Motor neuron (in vitro differentiated cells): ENCODE data around the gene BMF. TPM values are rescaled to one million over a fixed set of nuclear protein-coding genes. Genes with fewer than 3 reads are reported as not detected.

Experiments used
- ATAC-seq, 8 experiments: fragments of 200-7000 bp; cut with Tn5 transposase; replicated peaks in 6 of 8; 2 replicates each; pipeline ENCODE4 v1.8.0; 2021; ENCODE audit warnings: mild to moderate bottlenecking in 8 of 8, moderate library complexity in 8 of 8
- H3K27ac ChIP-seq, 2 donors: fragments of 250-450 bp; sonication (Bioruptor Pico); 2 replicates each; pipeline ENCODE4 v1.9.0; 2021; ENCODE audit warnings: antibody characterized with exemption in 2 of 2, mild to moderate bottlenecking in 2 of 2, moderate library complexity in 1 of 2
- H3K4me1 ChIP-seq, 2 donors: fragments of 250-450 bp; sonication (Bioruptor Pico); replicated peaks in 1 of 2; 2 replicates each; pipeline ENCODE4 v1.6.1; 2021; ENCODE audit warnings: antibody characterized with exemption in 2 of 2, mild to moderate bottlenecking in 2 of 2, moderate library complexity in 1 of 2
- H3K4me3 ChIP-seq, 5 donors: fragments of 250-450 bp; sonication (Bioruptor Pico); 2 replicates each; pipeline ENCODE4 v1.9.0; 2021; ENCODE audit warnings: antibody characterized with exemption in 5 of 5, mild to moderate bottlenecking in 5 of 5, moderate library complexity in 4 of 5
- WGBS, 10 experiments: fragments of 450-650 bp; shearing (Covaris generic); methylation state at CpG; one replicate each; pipeline ENCODE4 v1.0.0; 2022; 5-methylcytosine and 5-hydroxymethylcytosine counted together
- in situ Hi-C, 9 experiments: fragments of 400-800 bp; cut with MboI; loops; one replicate each; pipeline ENCODE4 v1.15.0; 2021; ENCODE audit warnings: low sequenced_read_pairs in 9 of 9, low pct_unique_long_range_greater_than_20kb in 2 of 9; ENCODE audit not compliant: unreplicated experiment in 9 of 9
- total RNA-seq, 8 experiments: library from RNA; unstranded; fragments of 300-600 nt; gene quantifications; 2 replicates each; pipeline versions ENCODE4 v1.2.3 to v1.2.4, GENCODE V29; 2022

The BMF gene
- total RNA-seq, 8 experiments from 2014 or later, result 2.0 to 32.7 (median 10.7) TPM

DNA sequence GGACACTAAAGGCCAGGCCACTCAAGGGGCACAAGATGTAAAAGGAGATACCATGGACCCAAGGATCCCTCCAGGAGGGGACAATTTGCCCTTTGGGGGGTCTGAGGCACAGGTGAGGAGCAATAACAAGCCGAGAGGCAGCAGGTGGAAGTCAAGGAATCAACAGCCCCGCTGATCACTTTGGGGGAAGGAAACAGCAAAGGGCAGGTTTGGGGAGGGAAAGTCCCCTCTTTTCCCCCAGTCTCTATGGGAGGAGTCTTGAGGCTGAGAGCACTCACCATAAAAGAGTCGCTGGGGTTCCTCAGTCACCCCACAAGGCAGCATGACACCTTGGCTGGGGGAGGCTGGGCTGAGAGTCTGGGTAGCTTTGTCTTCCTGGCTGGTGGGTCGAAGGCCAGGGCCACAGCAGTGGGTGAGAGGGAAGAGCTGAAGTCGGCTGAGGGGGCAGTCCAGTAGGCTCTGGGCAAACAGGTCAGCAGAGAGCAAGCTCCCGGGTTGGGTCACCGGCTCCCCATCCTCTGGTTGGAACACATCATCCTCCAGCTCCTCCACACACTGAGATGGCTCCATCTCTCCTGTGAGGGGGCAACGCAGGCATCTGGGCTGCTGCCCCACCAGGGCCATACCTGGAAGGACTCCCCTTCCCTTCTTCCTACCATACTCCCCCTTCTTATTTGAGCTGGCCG, 3.0 kb downstream of the BMF start:
- 40 to 100% (median 82%) methylated on average over 1 to 6 of the region's 9 CpGs; no CpG with 5 or more reads in 2 of the 10 experiments for WGBS, 10 experiments
- ATAC-seq, result no peak
- Histone ChIP-seq H3K27ac (peak overlapping the region in 1 of 2 donors; percentile 16), H3K4me1 (peaks cover 34 to 48% of the 10 kb centered on the region in 2 donors), H3K4me3 (no peak overlapping the region)
- in situ Hi-C loops, result no loop called here

DNA sequence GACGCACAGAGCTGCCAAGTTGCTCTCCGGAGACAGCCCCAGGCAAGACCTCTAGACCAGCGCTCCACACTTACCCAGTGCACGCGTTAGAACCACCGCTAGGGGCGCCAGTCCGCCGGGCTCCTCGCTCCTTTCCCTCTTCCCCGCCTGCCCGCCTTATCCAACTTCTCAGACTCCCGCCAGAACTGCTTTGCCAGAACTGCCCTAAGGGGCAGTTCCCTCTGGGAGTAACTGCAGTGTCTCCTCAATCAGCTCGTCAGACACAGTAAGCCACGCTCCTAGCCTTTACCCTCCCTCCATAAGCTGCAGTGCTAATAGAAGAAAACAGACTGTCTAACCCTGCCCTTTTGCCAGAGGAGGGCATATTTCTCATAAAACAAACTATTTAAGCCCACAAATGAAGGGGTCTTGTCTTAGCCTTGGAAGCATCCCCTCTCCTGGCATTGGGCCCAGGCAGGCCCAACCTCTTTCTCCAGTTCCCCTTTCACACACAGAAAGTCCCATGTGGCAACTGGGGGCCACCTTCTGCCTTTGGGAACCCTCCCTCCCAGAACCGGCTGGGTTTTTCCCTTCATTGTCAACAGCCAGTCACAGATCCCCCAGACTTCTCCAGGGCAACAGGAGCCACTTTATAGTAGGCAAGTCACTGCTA, 3.7 kb downstream of the BMF start:
- Histone ChIP-seq H3K27ac (peak overlapping the region in 1 of 2 donors; percentile 16), H3K4me3 (no peak overlapping the region), H3K4me1 (peaks cover 34 to 48% of the 10 kb centered on the region in 2 donors)
- WGBS, 10 experiments, result 0 to 28% (median 5%) methylated on average over 2 to 9 of the region's 16 CpGs; no CpG with 5 or more reads in 3 of the 10 experiments
- peak; percentile 26 to 55 (median 40) for ATAC-seq
- in situ Hi-C loops, result no loop called here

DNA sequence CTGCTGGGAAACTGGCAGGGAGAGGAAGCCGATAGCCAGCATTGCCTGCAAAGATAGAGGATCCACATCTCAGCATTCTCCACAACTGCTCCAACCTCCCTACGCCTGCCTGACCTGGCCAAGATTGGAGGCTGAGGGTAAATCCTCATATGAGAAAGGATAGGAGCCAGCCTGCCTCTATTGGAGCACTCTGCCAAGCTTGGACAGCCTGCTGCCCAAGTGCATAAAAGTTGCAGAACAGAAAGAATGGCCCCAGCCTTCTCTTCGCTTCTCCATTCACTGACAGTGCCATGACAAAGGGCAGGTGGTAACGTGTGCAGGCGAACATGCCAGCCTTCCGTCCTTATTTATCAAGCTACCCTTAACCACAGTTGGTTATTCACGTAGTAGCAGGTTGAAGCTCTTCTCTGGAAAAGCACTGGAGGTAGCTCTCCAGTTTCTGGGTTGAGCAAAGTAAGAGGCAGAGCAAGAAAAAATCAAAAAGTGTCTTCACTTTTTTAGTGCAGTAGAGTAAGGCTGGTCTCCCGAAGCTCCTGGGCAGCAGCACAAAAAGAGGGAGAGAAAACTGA, 4.3 kb downstream of the BMF start:
- peaks cover 37 to 51% of the 10 kb centered on the region in 2 donors for H3K4me1 ChIP-seq
- no peak for ATAC-seq
- H3K27ac ChIP-seq, result no peak overlapping the region
- in situ Hi-C loops, result no loop called here
- 43 to 100% (median 66%) methylated on average over 1 to 6 of the region's 8 CpGs; no CpG with 5 or more reads in 4 of the 10 experiments for WGBS, 10 experiments
- no peak overlapping the region for H3K4me3 ChIP-seq

DNA sequence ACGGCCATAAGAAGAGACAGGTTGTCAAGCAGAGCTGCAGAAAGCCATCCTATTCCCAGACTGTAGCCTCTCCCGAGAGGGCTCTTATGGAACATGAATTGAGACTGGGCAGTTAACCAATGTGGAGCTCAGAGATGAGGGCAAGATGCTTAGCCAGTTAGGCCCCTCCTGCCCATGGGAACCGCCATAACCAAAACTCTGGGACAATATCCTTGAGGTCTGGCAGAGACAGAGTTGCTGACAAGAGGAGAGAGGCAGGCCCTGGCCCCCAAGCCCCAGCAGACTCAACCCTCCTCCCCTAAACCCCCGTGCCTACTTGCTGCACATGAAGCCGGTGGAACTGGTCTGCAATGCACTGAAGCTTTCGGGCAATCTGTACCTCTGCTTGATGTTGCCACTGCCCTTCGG, 4.8 kb downstream of the BMF start:
- H3K4me1 ChIP-seq, result peaks cover 42 to 56% of the 10 kb centered on the region in 2 donors
- H3K27ac ChIP-seq, result no peak overlapping the region

DNA sequence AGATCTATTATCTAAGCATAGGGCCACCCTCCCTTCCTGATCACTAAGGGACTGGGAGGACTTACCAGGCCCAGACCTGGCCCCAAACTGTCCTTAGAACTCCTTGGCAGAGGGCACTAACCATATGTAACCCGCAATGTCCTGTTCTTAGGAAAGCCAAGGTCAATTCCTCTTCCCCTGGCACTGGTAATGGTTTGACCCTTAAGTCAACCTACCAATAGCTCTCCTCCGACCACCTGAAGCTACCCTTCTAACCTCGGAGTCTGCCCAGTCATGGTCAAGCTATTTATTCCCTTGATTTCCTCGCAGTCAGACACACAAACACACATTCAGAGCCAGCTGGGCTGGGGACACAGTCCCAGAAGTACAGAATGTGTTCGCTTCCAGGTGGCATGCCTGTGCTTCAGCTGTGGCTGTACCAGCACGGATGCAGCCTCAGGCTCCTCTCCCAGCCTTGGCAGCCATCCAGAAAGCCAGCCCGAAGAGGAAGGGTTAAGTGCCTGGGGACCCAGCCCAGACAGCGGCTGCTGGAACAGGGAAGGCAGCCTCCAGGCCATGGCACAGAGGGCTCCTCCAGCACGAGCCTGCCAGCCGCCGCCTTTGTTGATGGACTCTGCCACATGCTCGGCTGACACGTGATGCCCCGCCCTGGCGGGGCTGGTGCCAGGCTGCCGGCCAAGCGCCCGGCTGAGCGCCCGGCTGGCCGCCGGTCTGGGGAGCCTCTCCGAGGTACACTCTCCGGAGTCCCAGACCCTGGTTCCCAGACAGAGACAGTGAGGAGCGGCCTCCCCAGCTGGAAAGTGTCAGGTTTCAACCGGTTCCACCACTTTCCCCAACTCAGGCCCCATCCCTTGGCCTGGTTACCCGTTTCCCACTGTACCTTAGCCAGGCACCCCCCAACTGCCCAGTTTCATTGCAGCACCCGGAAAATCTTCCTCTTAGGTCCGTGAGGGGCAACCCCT, 5.5 kb downstream of the BMF start:
- in situ Hi-C loops, result no loop called here
- ATAC-seq, result peak; percentile 13 to 65 (median 36)
- Histone ChIP-seq H3K4me1 (peaks cover 49 to 61% of the 10 kb centered on the region in 2 donors), H3K27ac (peak overlapping the region in 1 of 2 donors; percentile 38), H3K4me3 (no peak overlapping the region)
- WGBS, 10 experiments, result 5 to 52% (median 33%) methylated on average over 2 to 13 of the region's 29 CpGs; no CpG with 5 or more reads in 2 of the 10 experiments

More for the DNA sequence above, 4.8 kb downstream of the BMF start:
- peak in 2 of 8 experiments; percentile 1 to 2 for ATAC-seq
- WGBS, 10 experiments, result 17 to 100% (median 68%) methylated on average over 1 to 3 of the region's 7 CpGs; no CpG with 5 or more reads in 6 of the 10 experiments
- in situ Hi-C loops, result no loop called here
- H3K4me3 ChIP-seq, result no peak overlapping the region

DNA sequence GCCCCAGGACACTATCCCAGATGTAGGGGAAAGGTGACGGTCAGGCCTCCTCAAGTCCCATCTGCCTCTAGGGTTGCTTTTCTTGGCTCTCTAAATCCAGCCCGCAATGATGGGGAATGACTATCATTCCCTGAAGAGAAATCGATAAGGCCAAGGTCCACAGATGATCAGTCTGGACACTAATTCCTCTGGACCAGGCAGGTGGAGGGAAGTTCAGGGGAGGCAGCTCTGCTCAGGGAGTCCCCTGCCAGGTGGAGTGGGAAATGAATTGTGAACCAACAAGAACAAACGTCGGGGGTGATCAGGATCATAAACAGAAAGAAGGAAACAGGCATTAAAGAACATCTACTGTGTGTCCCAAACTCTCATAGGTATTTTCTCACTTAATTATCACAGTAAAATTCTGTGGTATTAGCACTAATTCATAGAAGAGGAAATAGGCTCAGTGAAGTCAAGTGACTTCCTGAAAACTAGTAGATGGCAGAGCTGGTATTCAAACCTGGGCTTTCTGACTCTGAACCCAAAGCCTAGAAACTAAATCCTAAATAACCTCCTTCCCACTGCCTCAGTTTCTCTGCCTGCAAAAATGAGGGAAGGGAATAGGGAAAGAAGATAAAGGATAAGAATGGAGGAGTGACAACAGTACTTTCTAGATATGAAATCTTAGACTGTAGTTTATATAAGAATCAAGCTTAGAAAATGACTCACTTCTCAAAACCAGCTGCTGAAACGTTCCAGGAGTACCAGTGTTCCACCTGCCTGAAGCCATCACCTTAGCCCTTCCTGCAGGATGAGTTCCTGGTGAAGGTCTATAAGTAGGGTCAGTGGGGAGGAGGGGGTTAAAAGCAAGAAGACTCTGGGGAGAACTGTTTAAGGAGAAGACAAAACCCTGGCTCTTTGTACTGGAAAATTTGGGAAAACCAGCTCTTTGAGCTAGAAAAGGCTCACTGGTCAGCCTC, 7.5 kb downstream of the BMF start:
- peaks cover 58 to 68% of the 10 kb centered on the region in 2 donors for H3K4me1 ChIP-seq
- ATAC-seq, result no peak

DNA sequence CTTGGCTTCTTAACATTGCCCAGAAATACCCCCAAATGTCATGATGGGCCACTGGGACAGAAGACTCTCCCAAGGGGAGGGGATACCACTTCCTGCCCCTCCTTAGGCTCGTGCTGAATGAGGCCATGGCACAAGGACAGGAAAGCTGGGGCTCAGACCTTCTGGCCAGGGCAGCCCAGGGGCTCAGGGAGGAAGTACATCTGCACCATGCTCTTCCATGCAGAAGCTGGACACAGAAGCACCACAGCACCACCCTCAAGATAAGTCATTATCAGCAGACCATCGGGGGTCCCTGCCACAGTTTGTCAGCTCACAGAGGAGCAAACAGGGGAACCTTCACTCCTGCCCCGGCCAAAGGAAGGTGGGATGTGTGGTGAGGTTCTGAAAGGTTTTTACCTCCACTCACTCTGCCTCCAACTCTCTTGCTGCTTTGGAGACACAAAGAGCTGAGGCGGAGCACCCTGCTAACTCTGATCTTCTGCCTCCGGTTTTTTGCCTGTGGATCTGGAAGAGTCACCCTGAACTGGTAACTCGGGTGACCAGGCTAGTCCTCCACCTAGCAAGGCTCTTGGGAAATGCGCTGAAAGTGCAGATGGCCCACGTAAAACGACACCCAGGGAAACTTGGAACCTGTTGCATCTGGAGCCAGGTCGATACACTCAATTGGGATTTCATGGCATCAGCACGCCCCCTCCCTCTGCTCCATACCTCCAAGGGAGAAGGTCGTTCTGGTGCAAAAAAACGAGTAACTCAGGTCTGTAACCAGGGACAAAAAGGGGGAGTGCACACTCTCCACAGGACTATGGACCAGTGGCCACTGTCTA, 8.3 kb downstream of the BMF start:
- in situ Hi-C loops, result no loop called here
- 0 to 100% (median 83%) methylated on average over 1 to 6 of the region's 13 CpGs for WGBS, 10 experiments
- Histone ChIP-seq H3K27ac (peak overlapping the region in 1 of 2 donors; percentile 19), H3K4me3 (no peak overlapping the region), H3K4me1 (peaks cover 67 to 68% of the 10 kb centered on the region in 2 donors)
- ATAC-seq, result no peak

More for the DNA sequence above, 7.5 kb downstream of the BMF start:
- WGBS, 10 experiments, result 68 to 96% (median 86%) methylated on average over 1 to 6 of the region's 6 CpGs; no CpG with 5 or more reads in 2 of the 10 experiments
- in situ Hi-C loops, result no loop called here
- Histone ChIP-seq H3K4me3 (no peak overlapping the region), H3K27ac (no peak overlapping the region)

DNA sequence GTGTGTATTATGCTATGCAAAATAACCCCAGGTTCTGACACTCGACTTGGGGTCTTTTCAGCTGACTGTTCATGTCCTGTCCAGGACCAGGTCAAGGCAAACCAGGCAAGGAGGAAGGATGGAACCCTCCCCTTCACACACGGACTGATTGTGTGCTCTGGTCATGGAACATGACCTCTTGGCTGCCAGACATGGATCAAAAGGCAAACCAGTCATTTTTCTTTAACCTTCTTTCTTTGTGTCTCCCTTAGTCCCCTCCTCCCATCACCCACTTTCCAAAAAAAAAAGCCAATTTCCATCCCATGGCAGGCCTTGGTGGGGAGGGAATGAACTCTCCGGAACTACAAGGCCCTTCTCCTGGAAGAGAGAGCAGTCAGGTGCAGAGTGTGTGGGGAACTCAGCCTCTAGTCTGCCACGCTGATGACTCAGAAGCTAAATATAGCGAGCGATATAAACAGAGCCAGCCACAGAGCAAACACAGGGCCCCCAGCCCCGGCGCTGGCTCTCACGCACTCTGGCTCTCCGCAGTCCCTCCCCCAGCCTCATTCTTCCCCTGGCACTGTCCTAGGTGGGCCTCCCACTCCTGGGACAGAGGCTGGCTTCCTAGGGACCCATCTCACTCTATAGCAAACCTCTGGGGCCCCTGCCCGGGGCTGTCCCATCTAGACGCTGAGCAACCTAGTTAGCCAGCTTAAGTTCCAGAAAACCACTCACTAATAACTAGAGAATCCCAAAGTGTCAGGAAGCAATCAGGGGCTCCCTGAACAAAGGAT, 10.0 kb downstream of the BMF start:
- H3K4me3 ChIP-seq, result no peak overlapping the region
- peaks cover 60 to 66% of the 10 kb centered on the region in 2 donors for H3K4me1 ChIP-seq
- peak; percentile 72 to 93 (median 90) for ATAC-seq
- in situ Hi-C loops, result no loop called here
- H3K27ac ChIP-seq, result peak overlapping the region; percentile 84 to 87
- 4 to 23% (median 10%) methylated on average over 2 to 5 of the region's 12 CpGs; no CpG with 5 or more reads in 7 of the 10 experiments for WGBS, 10 experiments

DNA sequence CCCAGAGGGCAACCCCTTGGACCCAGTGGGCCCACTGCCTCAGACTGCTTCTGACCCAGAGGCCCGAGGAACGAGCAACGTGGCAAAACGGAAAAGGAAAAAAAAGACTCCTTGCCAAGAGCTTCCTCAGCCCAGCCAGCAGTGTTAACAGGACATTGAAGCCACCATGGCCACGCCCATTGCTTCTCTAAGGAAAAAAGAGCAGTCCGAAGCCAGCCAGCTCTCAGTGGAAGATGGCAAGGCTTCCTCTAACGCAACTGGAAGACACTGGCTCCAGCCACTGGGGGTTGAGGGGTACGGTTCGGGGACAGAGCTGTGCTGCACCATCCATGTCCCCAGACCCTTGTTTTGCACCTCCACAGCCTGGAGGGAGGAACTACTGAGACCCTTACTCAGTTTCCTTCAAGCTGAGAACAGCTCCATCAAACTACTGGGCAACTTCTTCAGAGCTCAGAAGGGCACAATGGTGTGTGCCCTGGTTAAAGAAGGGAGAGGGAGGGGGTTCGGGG, 10.7 kb downstream of the BMF start:
- ATAC-seq, result peak in 1 of 8 experiments; percentile 13
- peak overlapping the region; percentile 84 to 87 for H3K27ac ChIP-seq
- in situ Hi-C loops, result no loop called here
- H3K4me1 ChIP-seq, result peaks cover 53 to 66% of the 10 kb centered on the region in 2 donors
- WGBS, 10 experiments, result 18 to 66% (median 50%) methylated on average over 1 to 6 of the region's 10 CpGs; no CpG with 5 or more reads in 4 of the 10 experiments
- H3K4me3 ChIP-seq, result no peak overlapping the region
